Stimulated activated naive CD8-positive, alpha-beta T cell treated with anti-CD3 and anti-CD28 coated beads, Interleukin-15, amount 100 ng/mL, for 72 hours (primary cell): ENCODE measurements around the gene RAP1GAP.
"Not testable (repeated sequence)": the region's sequence is repeated elsewhere in the genome, so short reads cannot be mapped to it uniquely, and the experiment has no call there.

Experiments used
- ATAC-seq: fragments of 150-1000 bp; cut with Tn5 transposase; 2 replicates; pipeline ENCODE4 v1.10.0; 2021; ENCODE audit warnings: mild to moderate bottlenecking, moderate library complexity
- DNase-seq, 2 donors: peaks; one replicate each; pipeline ENCODE4 v3.0.0; 2021 to 2022
- H3K27ac Mint-ChIP-seq, 2 donors: one replicate each; pipeline ENCODE4 v1.8.0; 2022; ENCODE audit warnings: mild to moderate bottlenecking in 2 of 2, mixed read lengths in 2 of 2, moderate library complexity in 2 of 2
- H3K27me3 Mint-ChIP-seq: one replicate; pipeline ENCODE4 v1.8.0; 2022; ENCODE audit warnings: mixed read lengths
- H3K4me1 Mint-ChIP-seq: one replicate; pipeline ENCODE4 v1.8.0; 2022; ENCODE audit warnings: mild to moderate bottlenecking, mixed read lengths
- H3K4me3 Mint-ChIP-seq, 2 donors: one replicate each; pipeline ENCODE4 v1.8.0; 2022; ENCODE audit warnings: mild to moderate bottlenecking in 2 of 2, mixed read lengths in 2 of 2, moderate library complexity in 1 of 2
- H3K9me3 Mint-ChIP-seq, 2 donors: one replicate each; pipeline ENCODE4 v1.8.0; 2022; ENCODE audit warnings: mixed read lengths in 2 of 2

RAP1GAP gene

GRCh38 chr1:21575351-21575942 is 93.7 kb downstream of the RAP1GAP start:
- ATAC-seq (no peak), DNase-seq (no peak)
- H3K9me3 Mint-ChIP-seq = no peaks in the 10 kb centered on the region
- H3K4me1 Mint-ChIP-seq = peaks cover 7% of the 10 kb centered on the region
- H3K4me3 Mint-ChIP-seq = no peak overlapping the region
- peaks cover 47% of the 10 kb centered on the region for H3K27me3 Mint-ChIP-seq
- H3K27ac Mint-ChIP-seq = no peak overlapping the region

- no peak overlapping the region for H3K27ac Mint-ChIP-seq
- H3K27me3 Mint-ChIP-seq = peaks cover 47% of the 10 kb centered on the region
- H3K9me3 Mint-ChIP-seq = no peaks in the 10 kb centered on the region
- ATAC-seq = no peak
- peaks cover 7% of the 10 kb centered on the region for H3K4me1 Mint-ChIP-seq
- H3K4me3 Mint-ChIP-seq = no peak overlapping the region
- DNase-seq = no peak
These were observed 94.5 kb downstream of the RAP1GAP start for GRCh38 chr1:21574466-21575151.

GRCh38 chr1:21573971-21574465 is 95.1 kb downstream of the RAP1GAP start:
- Mint-ChIP-seq H3K9me3 (no peaks in the 10 kb centered on the region), H3K27me3 (peaks cover 47% of the 10 kb centered on the region), H3K4me1 (peaks cover 7% of the 10 kb centered on the region), H3K27ac (no peak overlapping the region), H3K4me3 (no peak overlapping the region)
- peak; percentile 56 for ATAC-seq
- peak; percentile 16 to 35 for DNase-seq

- H3K4me3 Mint-ChIP-seq = no peak overlapping the region
- H3K27ac Mint-ChIP-seq = no peak overlapping the region
- H3K4me1 Mint-ChIP-seq = peaks cover 7% of the 10 kb centered on the region
- H3K9me3 Mint-ChIP-seq = no peaks in the 10 kb centered on the region
- DNase-seq = no peak
- peaks cover 49% of the 10 kb centered on the region for H3K27me3 Mint-ChIP-seq
- ATAC-seq = no peak
These were observed 95.7 kb downstream of the RAP1GAP start for GRCh38 chr1:21573475-21573874.

- Mint-ChIP-seq H3K4me3 (no peak overlapping the region), H3K9me3 (no peaks in the 10 kb centered on the region), H3K4me1 (peaks cover 7% of the 10 kb centered on the region), H3K27ac (no peak overlapping the region), H3K27me3 (peaks cover 51% of the 10 kb centered on the region)
- DNase-seq = no peak
- ATAC-seq = no peak
These were observed 96.4 kb downstream of the RAP1GAP start for GRCh38 chr1:21572735-21573277.

GRCh38 chr1:21572221-21572620 is 96.9 kb downstream of the RAP1GAP start:
- Mint-ChIP-seq H3K27ac (no peak overlapping the region), H3K4me1 (peaks cover 7% of the 10 kb centered on the region), H3K4me3 (no peak overlapping the region), H3K27me3 (peaks cover 47% of the 10 kb centered on the region), H3K9me3 (no peaks in the 10 kb centered on the region)
- ATAC-seq (no peak), DNase-seq (no peak)

GRCh38 chr1:21570885-21571284 is 98.3 kb downstream of the RAP1GAP start:
- ATAC-seq (no peak), DNase-seq (no peak)
- Mint-ChIP-seq H3K9me3 (no peaks in the 10 kb centered on the region), H3K4me3 (no peak overlapping the region), H3K27ac (no peak overlapping the region), H3K4me1 (peaks cover 7% of the 10 kb centered on the region), H3K27me3 (peaks cover 42% of the 10 kb centered on the region)

- H3K4me3 Mint-ChIP-seq = no peak overlapping the region
- no peaks in the 10 kb centered on the region for H3K9me3 Mint-ChIP-seq
- H3K4me1 Mint-ChIP-seq = peaks cover 7% of the 10 kb centered on the region
- DNase-seq = no peak
- H3K27me3 Mint-ChIP-seq = peaks cover 38% of the 10 kb centered on the region
- ATAC-seq = no peak
- H3K27ac Mint-ChIP-seq = no peak overlapping the region
These were observed 98.7 kb downstream of the RAP1GAP start for GRCh38 chr1:21570528-21570875.

- H3K9me3 Mint-ChIP-seq = no peaks in the 10 kb centered on the region
- ATAC-seq (no peak), DNase-seq (no peak)
- H3K4me3 Mint-ChIP-seq = no peak overlapping the region
- no peak overlapping the region for H3K27ac Mint-ChIP-seq
- H3K27me3 Mint-ChIP-seq = peaks cover 32% of the 10 kb centered on the region
- H3K4me1 Mint-ChIP-seq = peaks cover 7% of the 10 kb centered on the region
These were observed 99.2 kb downstream of the RAP1GAP start for GRCh38 chr1:21569820-21570527.

- Mint-ChIP-seq H3K9me3 (no peaks in the 10 kb centered on the region), H3K4me1 (peaks cover 4% of the 10 kb centered on the region), H3K27ac (no peak overlapping the region), H3K27me3 (peaks cover 22% of the 10 kb centered on the region), H3K4me3 (no peak overlapping the region)
- ATAC-seq (no peak), DNase-seq (no peak)
These were observed 100.3 kb downstream of the RAP1GAP start for GRCh38 chr1:21568809-21569385.

- no peak for ATAC-seq
- H3K4me1 Mint-ChIP-seq = no peaks in the 10 kb centered on the region
- H3K4me3 Mint-ChIP-seq = no peak overlapping the region
- no peaks in the 10 kb centered on the region for H3K9me3 Mint-ChIP-seq
- H3K27ac Mint-ChIP-seq = no peak overlapping the region
- DNase-seq = no peak
- peaks cover 15% of the 10 kb centered on the region for H3K27me3 Mint-ChIP-seq
These were observed 101.0 kb downstream of the RAP1GAP start for GRCh38 chr1:21568006-21568746.

GRCh38 chr1:21567241-21568005 is 101.7 kb downstream of the RAP1GAP start:
- no peak for DNase-seq

GRCh38 chr1:21566361-21566760 is 102.8 kb downstream of the RAP1GAP start:
- not testable (repeated sequence) for H3K9me3 Mint-ChIP-seq, DNase-seq, H3K27ac Mint-ChIP-seq

More at GRCh38 chr1:21567241-21568005, 101.7 kb downstream of the RAP1GAP start:
- H3K4me3 Mint-ChIP-seq = no peak overlapping the region
- ATAC-seq = no peak
- H3K27ac Mint-ChIP-seq = no peak overlapping the region
- H3K4me1 Mint-ChIP-seq = no peaks in the 10 kb centered on the region
- no peaks in the 10 kb centered on the region for H3K9me3 Mint-ChIP-seq
- peaks cover 8% of the 10 kb centered on the region for H3K27me3 Mint-ChIP-seq

GRCh38 chr1:21565285-21565684 is 103.9 kb downstream of the RAP1GAP start:
- Mint-ChIP-seq H3K4me1 (no peaks in the 10 kb centered on the region), H3K4me3 (no peak overlapping the region), H3K27me3 (peaks cover 7% of the 10 kb centered on the region), H3K9me3 (no peaks in the 10 kb centered on the region), H3K27ac (no peak overlapping the region)
- DNase-seq (no peak), ATAC-seq (no peak)

More at GRCh38 chr1:21566361-21566760, 102.8 kb downstream of the RAP1GAP start:
- not testable (repeated sequence) for H3K27me3 Mint-ChIP-seq, H3K4me3 Mint-ChIP-seq, H3K4me1 Mint-ChIP-seq, ATAC-seq
